ENCODE data around the gene NUDT4. TPM values are rescaled to one million over a fixed set of nuclear protein-coding genes. Genes with fewer than 3 reads are reported as not detected.

NUDT4 gene
- total RNA-seq, 1 donor from 2014 or later, result 117 TPM

GRCh38 chr12:93338598-93338997, 39.1 kb upstream of the NUDT4 start:
- Histone ChIP-seq H3K36me3 (no peaks in the 10 kb centered on the region), H3K9me3 (no peaks in the 10 kb centered on the region), H3K4me1 (no peaks in the 10 kb centered on the region), H3K27me3 (no peaks in the 10 kb centered on the region), H3K4me3 (no peak overlapping the region), H3K27ac (no peak overlapping the region)
- TF ChIP-seq CTCF (IDR thresholded peaks at IDR 0.05), result no peak
- intact Hi-C loops (cut with DNase I), result no loop called here
- no peak for DNase-seq (ENCODE audit: low spot score in 2 of 2)

GRCh38 chr12:93339695-93340094, 38.0 kb upstream of the NUDT4 start:
- Histone ChIP-seq H3K36me3 (no peaks in the 10 kb centered on the region), H3K9me3 (no peaks in the 10 kb centered on the region), H3K4me3 (no peak overlapping the region), H3K27me3 (no peaks in the 10 kb centered on the region), H3K4me1 (peaks cover 0 to 2% of the 10 kb centered on the region in 2 donors), H3K27ac (no peak overlapping the region)
- no peak for TF ChIP-seq CTCF (IDR thresholded peaks at IDR 0.05)
- DNase-seq (ENCODE audit: low spot score in 2 of 2), result no peak
- intact Hi-C loops (cut with DNase I), result no loop called here

- no peak overlapping the region for H3K4me3 ChIP-seq
- H3K27ac ChIP-seq, result no peak overlapping the region
- no peak for DNase-seq (ENCODE audit: low spot score in 2 of 2)
- no peaks in the 10 kb centered on the region for H3K9me3 ChIP-seq
- peaks cover 0 to 4% of the 10 kb centered on the region in 2 donors for H3K4me1 ChIP-seq
- no peak for TF ChIP-seq CTCF (IDR thresholded peaks at IDR 0.05)
- H3K36me3 ChIP-seq, result no peaks in the 10 kb centered on the region
- no peaks in the 10 kb centered on the region for H3K27me3 ChIP-seq
- intact Hi-C loops (cut with DNase I), result no loop called here
These were observed 36.2 kb upstream of the NUDT4 start for GRCh38 chr12:93341409-93342049.

GRCh38 chr12:93347054-93347785, 30.5 kb upstream of the NUDT4 start:
- intact Hi-C loops (cut with DNase I), result loop anchor here (5.0 kb wide), 1 partner anchor 50 kb away; no protein-coding TSS in a partner anchor
- no peak overlapping the region for H3K4me3 ChIP-seq
- peak overlapping the region in 1 of 2 donors; percentile 83 for H3K27ac ChIP-seq
- DNase-seq (ENCODE audit: low spot score in 2 of 2), result no peak
- TF ChIP-seq CTCF (IDR thresholded peaks at IDR 0.05), result no peak
- H3K4me1 ChIP-seq, result peaks cover 0 to 10% of the 10 kb centered on the region in 2 donors
- H3K27me3 ChIP-seq, result no peaks in the 10 kb centered on the region
- H3K36me3 ChIP-seq, result no peaks in the 10 kb centered on the region
- H3K9me3 ChIP-seq, result no peaks in the 10 kb centered on the region

GRCh38 chr12:93348575-93349435, 28.9 kb upstream of the NUDT4 start:
- H3K4me1 ChIP-seq, result peaks cover 0 to 10% of the 10 kb centered on the region in 2 donors
- peak in 1 of 2 donors; percentile 68 for DNase-seq (ENCODE audit: low spot score in 2 of 2)
- H3K27me3 ChIP-seq, result no peaks in the 10 kb centered on the region
- no peak overlapping the region for H3K4me3 ChIP-seq
- no peaks in the 10 kb centered on the region for H3K36me3 ChIP-seq
- intact Hi-C loops (cut with DNase I), result loop anchor here (2.0 to 5.0 kb wide), 2 partner anchors 28 to 48 kb away; partner anchors contain the start of gene NUDT4
- TF ChIP-seq CTCF (IDR thresholded peaks at IDR 0.05), result no peak
- peak overlapping the region; percentile 65 to 83 for H3K27ac ChIP-seq
- no peaks in the 10 kb centered on the region for H3K9me3 ChIP-seq
